Hepatocyte (in vitro differentiated cells): ENCODE data around the gene AGO3.

Experiments
- CTCF ChIP-seq: fragments of 200-600 bp; sonication (generic); IDR thresholded peaks from 2 replicates; pipeline ENCODE4 v1.5.1; 2016; ENCODE audit warnings: antibody characterized with exemption, mild to moderate bottlenecking; ENCODE audit not compliant: poor library complexity
- EZH2 ChIP-seq: fragments of 200-600 bp; sonication (generic); IDR thresholded peaks from 2 replicates; pipeline ENCODE4 v1.6.1; 2016; ENCODE audit warnings: antibody characterized with exemption, mild to moderate bottlenecking, borderline replicate concordance

- TF ChIP-seq CTCF: peak; percentile 81
- TF ChIP-seq EZH2: no peak
Measured at GRCh38 chr1:36099681-36100341, 168.9 kb downstream of the AGO3 start.
